Cardiac fibroblast (primary cell): ENCODE measurements around the gene C22orf23.
"Not testable (repeated sequence)": the region's sequence is repeated elsewhere in the genome, so short reads cannot be mapped to it uniquely, and the experiment has no call there.

ENCODE experiments used
- DNase-seq, 2 donors: peaks; one replicate each; pipeline versions ENCODE4 v3.0.0 to v3.0.0-alpha.2; 2010; ENCODE audit warnings: low read depth in 2 of 2
- H3K4me3 ChIP-seq, 2 donors: replicated peaks in 1 of 2; 1 replicate in 1 of 2; 2 replicates in 1 of 2; pipeline ENCODE4 v1.5.1; 2011; ENCODE audit warnings: low read depth in 2 of 2, low read length in 2 of 2, mild to moderate bottlenecking in 2 of 2, moderate library complexity in 1 of 2
- CTCF ChIP-seq: IDR thresholded peaks from one replicate; pipeline ENCODE4 v1.5.1; 2011; ENCODE audit warnings: low read depth, mild to moderate bottlenecking, low read length, inconsistent platforms

C22orf23 gene

GRCh38 chr22:37982938-37983859, 29.8 kb upstream of the C22orf23 start:
- no peak for DNase-seq
- no peak for TF ChIP-seq CTCF
- H3K4me3 ChIP-seq, result no peak overlapping the region

- DNase-seq, result no peak
- no peak for TF ChIP-seq CTCF
- no peak overlapping the region for H3K4me3 ChIP-seq
Observed at GRCh38 chr22:37982151-37982785, 28.9 kb upstream of the C22orf23 start.

- no peak for DNase-seq
- no peak for TF ChIP-seq CTCF
- H3K4me3 ChIP-seq, result no peak overlapping the region
Observed at GRCh38 chr22:37981282-37982011, 28.0 kb upstream of the C22orf23 start.

GRCh38 chr22:37979782-37980181, 26.4 kb upstream of the C22orf23 start:
- TF ChIP-seq CTCF, result no peak
- no peak for DNase-seq
- H3K4me3 ChIP-seq, result no peak overlapping the region

- no peak for DNase-seq
- TF ChIP-seq CTCF, result no peak
- H3K4me3 ChIP-seq, result no peak overlapping the region
Observed at GRCh38 chr22:37976547-37976946, 23.1 kb upstream of the C22orf23 start.

GRCh38 chr22:37976022-37976421, 22.6 kb upstream of the C22orf23 start:
- not testable (repeated sequence) for H3K4me3 ChIP-seq, DNase-seq

GRCh38 chr22:37975153-37975552, 21.8 kb upstream of the C22orf23 start:
- DNase-seq, result no peak
- no peak for TF ChIP-seq CTCF
- H3K4me3 ChIP-seq, result no peak overlapping the region
